Stimulated activated CD8-positive, alpha-beta memory T cell treated with anti-CD3 and anti-CD28 coated beads, Interleukin-7, amount 100 ng/mL, for 48 hours (primary cell): ENCODE results near the gene PPHLN1.

Experiments
- DNase-seq, 2 donors: peaks; one replicate each; pipeline ENCODE4 v3.0.0-alpha.2; 2020; ENCODE audit warnings: low read depth in 1 of 2; ENCODE audit errors: extremely low read depth in 1 of 2

The PPHLN1 gene

GRCh38 chr12:42475106-42475505 is 149.1 kb downstream of the PPHLN1 start:
- no peak for DNase-seq

- DNase-seq = no peak
These were observed 152.0 kb downstream of the PPHLN1 start for GRCh38 chr12:42477941-42478340.

- no peak for DNase-seq
These were observed 155.4 kb downstream of the PPHLN1 start for GRCh38 chr12:42481368-42481767.

- no peak for DNase-seq
These were observed 156.2 kb downstream of the PPHLN1 start for GRCh38 chr12:42482041-42482747.

- peak; percentile 25 to 36 for DNase-seq
These were observed 157.0 kb downstream of the PPHLN1 start for GRCh38 chr12:42482748-42483520.

- DNase-seq = no peak
These were observed 157.5 kb downstream of the PPHLN1 start for GRCh38 chr12:42483521-42483790.

GRCh38 chr12:42484996-42485395 is 159.0 kb downstream of the PPHLN1 start:
- DNase-seq = no peak

- no peak for DNase-seq
These were observed 159.9 kb downstream of the PPHLN1 start for GRCh38 chr12:42485823-42486222.

- DNase-seq = no peak
These were observed 160.4 kb downstream of the PPHLN1 start for GRCh38 chr12:42486407-42486806.

GRCh38 chr12:42490261-42490842 is 164.4 kb downstream of the PPHLN1 start:
- no peak for DNase-seq
